HepG2 (cell line): ENCODE measurements around the gene PEX11B. TPM values are rescaled to one million over a fixed set of nuclear protein-coding genes. Genes with fewer than 3 reads are reported as not detected.

Source experiments
- GTF3A ChIP-seq: sonication (generic); formaldehyde crosslinking; conservative IDR thresholded peaks from 2 replicates; pipeline ENCODE4 v1.4.0; 2020; ENCODE audit warnings: mild to moderate bottlenecking, missing genetic modification reagents
- HNRNPH1 ChIP-seq: fragments of 200-400 bp; formaldehyde crosslinking; optimal IDR thresholded peaks from 2 replicates; pipeline ENCODE3; 2017; ENCODE audit warnings: mild to moderate bottlenecking, low read depth, low read length
- ISX ChIP-seq: sonication (generic); formaldehyde crosslinking; conservative IDR thresholded peaks from 2 replicates; pipeline ENCODE4 v1.5.0; 2020; ENCODE audit warnings: missing genetic modification reagents
- MED1 ChIP-seq: sonication (generic); formaldehyde crosslinking; IDR thresholded peaks from 2 replicates; pipeline ENCODE4 v1.4.0; 2020; ENCODE audit warnings: missing genetic modification reagents
- NBN ChIP-seq: fragments of 450-650 bp; conservative IDR thresholded peaks from 2 replicates; pipeline ENCODE4 v1.6.1; 2017
- NR2F6 ChIP-seq, 2 experiments: IDR thresholded peaks; 2 replicates each; pipeline ENCODE4 v1.6.1; 2016; ENCODE audit warnings: antibody characterized with exemption in 1 of 2, mild to moderate bottlenecking in 1 of 2
- PAXIP1 ChIP-seq: sonication (generic); formaldehyde crosslinking; conservative IDR thresholded peaks from 2 replicates; pipeline ENCODE4 v1.4.0; 2020; ENCODE audit warnings: mild to moderate bottlenecking, missing genetic modification reagents, moderate library complexity
- PLSCR1 ChIP-seq: sonication (generic); formaldehyde crosslinking; IDR thresholded peaks from 2 replicates; pipeline ENCODE4 v1.5.0; 2020; ENCODE audit warnings: missing genetic modification reagents, mild to moderate bottlenecking, borderline replicate concordance
- SKIL ChIP-seq: sonication (generic); formaldehyde crosslinking; IDR thresholded peaks from 2 replicates; pipeline ENCODE4 v1.8.0; 2022; ENCODE audit warnings: missing genetic modification reagents, mild to moderate bottlenecking, moderate library complexity, borderline replicate concordance
- THAP7 ChIP-seq: sonication (generic); formaldehyde crosslinking; IDR thresholded peaks from 2 replicates; pipeline ENCODE4 v1.8.1; 2023; ENCODE audit warnings: mild to moderate bottlenecking, missing genetic modification reagents
- ZFP37 ChIP-seq: sonication (generic); formaldehyde crosslinking; IDR thresholded peaks from 2 replicates; pipeline ENCODE4 v1.4.0; 2020; ENCODE audit warnings: missing genetic modification reagents, borderline replicate concordance
- ZKSCAN8 ChIP-seq: IDR thresholded peaks from 2 replicates; pipeline ENCODE4 v1.6.1; 2016; ENCODE audit warnings: borderline replicate concordance, missing genetic modification reagents, missing compliant biosample characterization
- ZNF431 ChIP-seq: sonication (generic); formaldehyde crosslinking; IDR thresholded peaks from 2 replicates; pipeline ENCODE4 v1.9.0; 2022; ENCODE audit warnings: missing genetic modification reagents, low read depth, mild to moderate bottlenecking, borderline replicate concordance
- ZNF501 ChIP-seq: sonication (generic); formaldehyde crosslinking; IDR thresholded peaks from 2 replicates; pipeline ENCODE4 v1.5.1; 2020; ENCODE audit warnings: mild to moderate bottlenecking, moderate library complexity, missing genetic modification reagents
- ZNF589 ChIP-seq: sonication (generic); formaldehyde crosslinking; conservative IDR thresholded peaks from 2 replicates; pipeline ENCODE4 v1.8.0; 2022; ENCODE audit warnings: mild to moderate bottlenecking, moderate library complexity, missing genetic modification reagents
- ZNF687 ChIP-seq: sonication (generic); formaldehyde crosslinking; IDR thresholded peaks from 2 replicates; pipeline ENCODE4 v1.5.1; 2020; ENCODE audit warnings: mild to moderate bottlenecking, missing genetic modification reagents, moderate library complexity
- ZNF724P ChIP-seq: sonication (generic); formaldehyde crosslinking; IDR thresholded peaks from 2 replicates; pipeline ENCODE4 v1.8.0; 2022; ENCODE audit warnings: missing genetic modification reagents, borderline replicate concordance
- polyA plus RNA-seq, 8 experiments: library from polyadenylated mRNA; depleted of rRNA in 3 of 8; stranded (reverse) in 7 of 8; unstranded in 1 of 8; fragments of >200 nt; fragmentation: Illumina TruSeq in 4 of 8; extraction: Trizol in 4 of 8; gene quantifications; 2 replicates each; pipeline versions ENCODE4 v1.2.1 to v1.2.3, GENCODE V29; 2011 to 2016; ENCODE audit warnings: low read depth in 4 of 8, missing spikeins in 1 of 8, mixed read lengths in 1 of 8; ENCODE audit not compliant: insufficient read depth in 1 of 8
- total RNA-seq, 5 experiments: library from RNA; depleted of rRNA; stranded (reverse); fragments of >200 nt; fragmentation: Illumina TruSeq; extraction: Trizol; gene quantifications; 2 replicates each; pipeline ENCODE4 v1.2.3, GENCODE V29; 2016; ENCODE audit warnings: low read depth in 1 of 5

The PEX11B gene
- total and polyA plus RNA-seq, 2 of the 13 experiments (the other 11 are each of a cell fraction or from before 2014, with no cell fraction given) = 21.6 to 48.4 TPM

- TF ChIP-seq ISX (CRISPR knock-in tag) = no peak
- TF ChIP-seq ZNF687 (CRISPR knock-in tag) = peak; percentile 51
- no peak for TF ChIP-seq THAP7 (CRISPR knock-in tag)
- no peak for TF ChIP-seq ZFP37 (CRISPR knock-in tag)
- no peak for TF ChIP-seq ZNF431 (CRISPR knock-in tag)
- TF ChIP-seq ZNF589 (CRISPR knock-in tag) = no peak
- no peak for TF ChIP-seq PAXIP1 (CRISPR knock-in tag)
- TF ChIP-seq GTF3A = no peak
- no peak for TF ChIP-seq HNRNPH1
- TF ChIP-seq ZKSCAN8 = no peak
- peak; percentile 65; the same call in 1 of the 2 replicates for TF ChIP-seq NR2F6 (IDR thresholded peaks at IDR 0.05)
- peak; percentile 41; the same call in 1 of the 2 replicates for TF ChIP-seq NR2F6 (CRISPR knock-in tag; IDR thresholded peaks at IDR 0.05)
- TF ChIP-seq ZNF501 (CRISPR knock-in tag) = no peak
- no peak for TF ChIP-seq NBN
- no peak for TF ChIP-seq ZNF724P (CRISPR knock-in tag)
- TF ChIP-seq SKIL (CRISPR knock-in tag) = peak; percentile 46; the same call in 1 of the 2 replicates
- TF ChIP-seq PLSCR1 (CRISPR knock-in tag) = no peak
- 0 out of 2 replicates have a peak, but pooled peaks have one; percentile 27 for TF ChIP-seq MED1 (CRISPR knock-in tag)
Measured at GRCh38 chr1:145906954-145907753, 11.4 kb downstream of the PEX11B start (continued).
